ENCODE measurements around the gene PROB1. TPM values are rescaled to one million over a fixed set of nuclear protein-coding genes. Genes with fewer than 3 reads are reported as not detected.
A peak's percentile ranks its signal among the peaks of the same experiment; 100 is the strongest.

PROB1 gene
- total and polyA plus RNA-seq, 2 of the 8 experiments (the other 6 are each of a cell fraction or from before 2014, with no cell fraction given), result 0.89 to 3.1 TPM

DNA sequence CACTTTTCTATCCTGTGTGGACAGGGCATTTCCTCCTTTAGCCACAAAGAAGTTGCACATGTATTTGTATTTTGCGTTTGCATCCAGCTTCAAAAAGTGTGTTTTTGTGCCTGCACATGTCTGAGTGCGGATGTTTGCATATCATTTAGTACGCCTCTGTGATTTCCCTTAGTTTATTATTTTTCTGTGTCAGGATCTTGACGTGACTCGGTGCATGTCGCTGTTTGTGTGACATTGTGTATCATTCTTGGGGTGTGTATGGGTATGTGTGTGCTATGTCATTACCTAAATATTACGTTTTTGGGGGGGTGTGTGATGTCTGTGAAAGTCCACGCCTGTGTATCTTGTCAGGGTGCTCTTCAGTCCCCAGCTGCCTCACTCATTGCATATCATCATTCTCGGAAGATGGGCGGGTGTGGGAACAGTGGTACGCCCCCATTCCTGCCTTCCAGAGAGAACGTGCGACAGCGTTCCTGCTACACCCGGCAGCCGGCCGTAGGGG lies 53.7 kb downstream of the PROB1 start:
- H2AK5ac ChIP-seq (ENCODE audit: low read depth, low read length), result no peak overlapping the region
- no peak overlapping the region for H3K56ac ChIP-seq (replicated peaks; ENCODE audit: insufficient read length, low read depth, low read length)
- 0 out of 2 replicates have a peak overlapping the region, but pooled peaks have one; percentile 15 for H2AFZ ChIP-seq (ENCODE audit: low read length)
- CTCF ChIA-PET (ENCODE audit: partially characterized antibody), result interaction anchor here (1.1 to 2.3 kb wide), 10 partner anchors 9 to 69 kb away, joined by 3 to 12 read pairs (median 6); partner anchors contain the start of genes MATR3 and PROB1
- no peak overlapping the region; the same call in 1 of the 2 replicates for H4K8ac ChIP-seq (ENCODE audit: extremely low read depth, insufficient read depth, low read length)
- DNase-seq (ENCODE audit: low read depth in 1 of 2, low spot score in 2 of 2) (no peak), FAIRE-seq (peak; percentile 48)
- no peak overlapping the region for H2BK120ac ChIP-seq (replicated peaks; ENCODE audit: low read depth, low read length)
- peak overlapping the region; percentile 28 to 85 (median 56); a peak in 7 of 8 replicates for H3K4me3 ChIP-seq (ENCODE audit: extremely low read depth in 1 of 4, insufficient read depth in 2 of 4, low read depth in 3 of 4, low read length in 4 of 4)
- TF ChIP-seq TEAD4 (IDR thresholded peaks at IDR 0.05; ENCODE audit: low read depth, low read length) (peak; percentile 55; the same call in 1 of the 2 replicates), KDM4A (IDR thresholded peaks at IDR 0.05; ENCODE audit: low read depth, low read length, severe bottlenecking) (peak; percentile 32), ATF3 (IDR thresholded peaks at IDR 0.05; ENCODE audit: insufficient read depth, low read depth, low read length) (no peak)
- H3K4me1 ChIP-seq (replicated peaks in 1 of 4; ENCODE audit: control insufficient read depth in 3 of 4, insufficient read depth in 4 of 4, low read length in 3 of 4), result peaks cover 0 to 7% (median under 1%) of the 10 kb centered on the region in 4 experiments; a peak in 4 of 7 replicates
- peaks cover 30 to 40% of the 10 kb centered on the region in 2 experiments for H3K79me2 ChIP-seq (ENCODE audit: control insufficient read depth in 1 of 2, insufficient read depth in 2 of 2, low read length in 2 of 2)
- H2BK12ac ChIP-seq (ENCODE audit: low read depth, low read length), result no peak overlapping the region
- H2BK20ac ChIP-seq (ENCODE audit: low read length), result no peak overlapping the region
- peaks cover 4% of the 10 kb centered on the region for H3K79me1 ChIP-seq (ENCODE audit: low read depth, low read length)
- no peak overlapping the region for H3K18ac ChIP-seq (ENCODE audit: extremely low read depth, low read length)
- no peak overlapping the region for H3K23ac ChIP-seq (ENCODE audit: insufficient read length)
- no peak overlapping the region for H4K91ac ChIP-seq (replicated peaks; ENCODE audit: insufficient read length, low read length)
- H3K9ac ChIP-seq (replicated peaks in 1 of 4; ENCODE audit: extremely low read depth in 1 of 4, low read depth in 3 of 4, low read length in 3 of 4), result peak overlapping the region in 2 of 4 experiments; percentile 18 to 35; a peak in 2 of 7 replicates
- H4K5ac ChIP-seq (ENCODE audit: insufficient read length, low read depth, low read length), result no peak overlapping the region
- H3K27ac ChIP-seq (ENCODE audit: low read depth, low read length), result no peak overlapping the region
- POLR2A ChIA-PET (ENCODE audit: partially characterized antibody), result interaction anchor here (0.8 to 5.4 kb wide), 35 partner anchors 9 to 804 kb away, joined by 3 to 111 read pairs (median 6); partner anchors contain the start of genes DNAJC18, HSPA9, MATR3 and PROB1
- peak overlapping the region; percentile 80 to 97 for H3K4me2 ChIP-seq (ENCODE audit: insufficient read depth in 1 of 2, low read depth in 2 of 2, low read length in 2 of 2)
- H3K14ac ChIP-seq (ENCODE audit: insufficient read length), result no peak overlapping the region
- H2BK5ac ChIP-seq (ENCODE audit: low read depth, low read length), result no peak overlapping the region; the same call in 1 of the 2 replicates
- H2BK15ac ChIP-seq (ENCODE audit: low read length), result no peak overlapping the region
- H3K36me3 ChIP-seq (ENCODE audit: control insufficient read depth in 2 of 4, insufficient read depth in 4 of 4, low read length in 3 of 4), result peaks cover 0 to 12% (median 0%) of the 10 kb centered on the region in 4 experiments; a peak in 3 of 8 replicates
- H4K20me1 ChIP-seq (replicated peaks in 1 of 2; ENCODE audit: control insufficient read depth in 1 of 2, insufficient read depth in 2 of 2, low read length in 2 of 2), result peaks cover 13 to 17% of the 10 kb centered on the region in 2 experiments
- H3K27me3 ChIP-seq (replicated peaks in 1 of 4; ENCODE audit: control insufficient read depth in 3 of 4, extremely low read depth in 1 of 4, insufficient read depth in 3 of 4, low read length in 3 of 4), result no peaks in the 10 kb centered on the region
- H3K23me2 ChIP-seq (ENCODE audit: low read depth, low read length), result peaks cover 7% of the 10 kb centered on the region; the same call in 1 of the 2 replicates
- peak overlapping the region; percentile 34 for H3K4ac ChIP-seq (replicated peaks; ENCODE audit: insufficient read length, low read depth, low read length)
- 19% methylated on average over 14 of the region's 17 CpGs; no CpG with 5 or more reads in 1 of the 2 experiments for WGBS, 2 experiments (ENCODE audit: extremely low coverage in 1 of 2, insufficient coverage in 1 of 2, insufficient read length in 1 of 2, insufficient replicate concordance in 2 of 2, low coverage in 1 of 2, low lambda C conversion rate in 2 of 2, missing lambda C conversion rate in 1 of 2)
- no peaks in the 10 kb centered on the region for H3K9me3 ChIP-seq (ENCODE audit: insufficient read depth in 2 of 2, low read depth in 1 of 2, low read length in 1 of 2)
